HepG2 (cell line): Measurements from ENCODE around the gene GTF2H1. TPM values are rescaled to one million over a fixed set of nuclear protein-coding genes. Genes with fewer than 3 reads are reported as not detected.
"Not testable (repeated sequence)": the region's sequence is repeated elsewhere in the genome, so short reads cannot be mapped to it uniquely, and the experiment has no call there.

Experiments used
- ATAC-seq: fragments of 200-7000 bp; cut with Tn5 transposase; 3 replicates; pipeline ENCODE4 v1.9.1; 2020; ENCODE audit warnings: mild to moderate bottlenecking, moderate library complexity
- BruUV-seq: library from RNA; stranded (reverse); fragments of 400-500 nt; replicated peaks from 2 replicates; lab custom pipeline; 2021; lab: Mats Ljungman, UMichigan
- CTCF ChIA-PET: fragments of 300-600 bp; formaldehyde crosslinking; extraction: SDS; loops from one replicate; lab custom pipeline; 2021; ENCODE audit warnings: low total read pairs, inconsistent platforms, low intra/inter-chr PET ratio; lab: Yijun Ruan, JAX
- POLR2A ChIA-PET: fragments of 350-600 bp; sonication (Branson Sonifier 250); formaldehyde crosslinking; loops from one replicate; lab custom pipeline; 2020; ENCODE audit warnings: antibody characterized with exemption, inconsistent platforms; lab: Yijun Ruan, JAX
- DNase-seq: peaks from one replicate; pipeline ENCODE4 v3.0.0-alpha.2; 2015; ENCODE audit warnings: low spot score
- FAIRE-seq: peaks from 3 replicates; lab custom pipeline; 2011; peaks lifted over from hg19 to GRCh38; lab: Jason Lieb, UNC
- H2AFZ ChIP-seq: one replicate; pipeline ENCODE4 v1.6.1; 2011; ENCODE audit warnings: low read length, inconsistent platforms
- H3K27ac ChIP-seq: fragments of 300-600 bp; 3 replicates; pipeline ENCODE4 v1.8.0; 2011; ENCODE audit warnings: mixed run types, mild to moderate bottlenecking, mixed read lengths, low read length, inconsistent platforms; ENCODE audit not compliant: insufficient read depth; ENCODE audit errors: extremely low read length
- H3K27me3 ChIP-seq, 2 experiments: fragments of 200-600 bp in 1 of 2; 2 replicates in 1 of 2; 3 replicates in 1 of 2; pipeline versions ENCODE4 v1.6.0 to v1.8.0; 2011; ENCODE audit warnings: low read length in 2 of 2, mild to moderate bottlenecking in 2 of 2, moderate library complexity in 2 of 2, inconsistent platforms in 1 of 2; ENCODE audit not compliant: insufficient read depth in 2 of 2, control insufficient read depth in 1 of 2
- H3K36me3 ChIP-seq, 2 experiments: fragments of 200-600 bp in 1 of 2; replicated peaks in 1 of 2; 2 replicates in 1 of 2; 3 replicates in 1 of 2; pipeline versions ENCODE4 v1.5.1 to v1.8.0; 2011; ENCODE audit warnings: low read length in 2 of 2, inconsistent platforms in 1 of 2; ENCODE audit not compliant: insufficient read depth in 2 of 2, control insufficient read depth in 1 of 2
- H3K4me1 ChIP-seq: 2 replicates; pipeline ENCODE4 v1.5.1; 2012; ENCODE audit warnings: low read length, inconsistent platforms; ENCODE audit not compliant: insufficient read depth
- H3K4me2 ChIP-seq: 2 replicates; pipeline ENCODE4 v1.6.0; 2011; ENCODE audit warnings: low read depth, low read length, inconsistent platforms
- H3K4me3 ChIP-seq, 3 experiments: fragments of 200-600 bp in 1 of 3; sonication (generic), shearing (Covaris generic) in 1 of 3; replicated peaks in 1 of 3; 2 replicates each; pipeline ENCODE4 v1.5.1; 2011 to 2016; ENCODE audit warnings: low read length in 3 of 3, inconsistent platforms in 2 of 3, low read depth in 2 of 3, mild to moderate bottlenecking in 2 of 3, control low read depth in 1 of 3, mixed read lengths in 1 of 3; ENCODE audit not compliant: insufficient read depth in 1 of 3
- H3K79me2 ChIP-seq: one replicate; pipeline ENCODE4 v1.6.1; 2011; ENCODE audit warnings: low read length, inconsistent platforms; ENCODE audit not compliant: insufficient read depth
- H3K9ac ChIP-seq: 2 replicates; pipeline ENCODE4 v1.6.0; 2011; ENCODE audit warnings: mild to moderate bottlenecking, low read depth, low read length, inconsistent platforms; ENCODE audit not compliant: insufficient read depth
- H3K9me3 ChIP-seq: 2 replicates; pipeline ENCODE4 v1.5.1; 2012; ENCODE audit warnings: mild to moderate bottlenecking, low read length
- H4K20me1 ChIP-seq: 2 replicates; pipeline ENCODE4 v1.6.0; 2011; ENCODE audit warnings: inconsistent platforms, mild to moderate bottlenecking, low read length, moderate library complexity; ENCODE audit not compliant: insufficient read depth
- IKZF4 ChIP-seq: sonication (generic); formaldehyde crosslinking; IDR thresholded peaks from 2 replicates; pipeline ENCODE4 v1.5.1; 2020; ENCODE audit warnings: borderline replicate concordance, mild to moderate bottlenecking, low read depth, missing genetic modification reagents; ENCODE audit errors: not compliant biosample characterization
- KDM3A ChIP-seq: IDR thresholded peaks from 2 replicates; pipeline ENCODE4 v1.6.1; 2018; ENCODE audit warnings: low read depth, missing compliant biosample characterization
- POLR2A ChIP-seq, 2 experiments: IDR thresholded peaks; 2 replicates each; pipeline ENCODE4 v1.6.1; 2011; ENCODE audit warnings: low read depth in 2 of 2, low read length in 2 of 2, mild to moderate bottlenecking in 1 of 2, moderate library complexity in 1 of 2; ENCODE audit not compliant: insufficient read depth in 1 of 2
- POLR2G ChIP-seq: fragments of 200-400 bp; formaldehyde crosslinking; IDR thresholded peaks from 2 replicates; pipeline ENCODE4 v1.6.1; 2018; ENCODE audit warnings: mild to moderate bottlenecking, low read depth, low read length, moderate library complexity
- RBFOX2 ChIP-seq: fragments of 200-400 bp; formaldehyde crosslinking; IDR thresholded peaks from 2 replicates; pipeline ENCODE4 v1.6.1; 2017; ENCODE audit warnings: low read depth, mild to moderate bottlenecking, low read length
- SMAD3 ChIP-seq: sonication (generic); formaldehyde crosslinking; IDR thresholded peaks from 2 replicates; pipeline ENCODE4 v1.4.0; 2020; ENCODE audit warnings: missing genetic modification reagents
- ZNF550 ChIP-seq: sonication (generic); formaldehyde crosslinking; IDR thresholded peaks from 2 replicates; pipeline ENCODE4 v1.4.0; 2020; ENCODE audit warnings: mild to moderate bottlenecking, missing genetic modification reagents, borderline replicate concordance
- ZNF652 ChIP-seq: IDR thresholded peaks from 2 replicates; pipeline ENCODE4 v1.6.1; 2016; ENCODE audit warnings: low read depth, borderline replicate concordance
- WGBS: methylation state at CpG from one replicate; pipeline ENCODE4 v1.1.6; 2017; ENCODE audit warnings: low lambda C conversion rate; 5-methylcytosine and 5-hydroxymethylcytosine counted together
- in situ Hi-C: cut with HindIII; loops from 2 replicates; pipeline ENCODE4 v1.10.0; 2017; ENCODE audit warnings: low pct_unique_long_range_greater_than_20kb; ENCODE audit not compliant: extremely low pct_ligation_motif_present
- intact Hi-C: fragments of 100-400 bp; cut with micrococcal nuclease; formaldehyde crosslinking; loops from one replicate; pipeline ENCODE4 v1.10.0; 2022; ENCODE audit not compliant: unreplicated experiment
- polyA plus RNA-seq, 8 experiments: library from polyadenylated mRNA; depleted of rRNA in 3 of 8; stranded (reverse) in 7 of 8; unstranded in 1 of 8; fragments of >200 nt; fragmentation: Illumina TruSeq in 4 of 8; extraction: Trizol in 4 of 8; gene quantifications; 2 replicates each; pipeline versions ENCODE4 v1.2.1 to v1.2.3, GENCODE V29; 2011 to 2016; ENCODE audit warnings: low read depth in 4 of 8, missing spikeins in 1 of 8, mixed read lengths in 1 of 8; ENCODE audit not compliant: insufficient read depth in 1 of 8
- total RNA-seq, 5 experiments: library from RNA; depleted of rRNA; stranded (reverse); fragments of >200 nt; fragmentation: Illumina TruSeq; extraction: Trizol; gene quantifications; 2 replicates each; pipeline ENCODE4 v1.2.3, GENCODE V29; 2016; ENCODE audit warnings: low read depth in 1 of 5

Gene GTF2H1
- total and polyA plus RNA-seq, 2 of the 13 experiments (the other 11 are each of a cell fraction or from before 2014, with no cell fraction given): 15.7 to 51.4 TPM

- FAIRE-seq (no peak), ATAC-seq (no peak), DNase-seq (no peak)
- Histone ChIP-seq H4K20me1 (peaks cover 74% of the 10 kb centered on the region), H3K27me3 (no peaks in the 10 kb centered on the region; a peak in 1 of 5 replicates), H2AFZ (no peak overlapping the region), H3K79me2 (peaks cover 63% of the 10 kb centered on the region), H3K4me2 (peak overlapping the region; percentile 96), H3K9me3 (no peaks in the 10 kb centered on the region), H3K4me1 (peaks cover 74% of the 10 kb centered on the region), H3K27ac (no peak overlapping the region), H3K9ac (no peak overlapping the region), H3K4me3 (peak overlapping the region in 2 of 3 experiments; percentile 83 to 97; a peak in 3 of 6 replicates), H3K36me3 (peaks cover 11 to 54% of the 10 kb centered on the region in 2 experiments)
- 96% methylated on average over 3 of the region's 3 CpGs for WGBS
- TF ChIP-seq KDM3A (no peak), RBFOX2 (peak; percentile 74), ZNF652 (CRISPR knock-in tag) (no peak), IKZF4 (no peak), SMAD3 (no peak), ZNF550 (CRISPR knock-in tag) (no peak), POLR2A (IDR thresholded peaks at IDR 0.05; ENCODE audit: insufficient read depth in 1 of 2, low read depth in 2 of 2, low read length in 2 of 2) (peak in 1 of 2 experiments; percentile 30; a peak in 2 of 4 replicates)
- no TSS peak for BruUV-seq
- ChIA-PET POLR2A (interaction anchor here (1.0 to 5.9 kb wide), 2 partner anchors 13 to 15 kb away, joined by 4 to 298 read pairs; no protein-coding TSS in a partner anchor), CTCF (no interaction called here)
- in situ Hi-C loops (no loop called here), intact Hi-C loops (loop anchor here (10.0 kb wide), 1 partner anchor 127 kb away; the partner anchor contains the start of gene TSG101)
Measured at GRCh38 chr11:18397921-18398320, 75.6 kb downstream of the GTF2H1 start.

DNA sequence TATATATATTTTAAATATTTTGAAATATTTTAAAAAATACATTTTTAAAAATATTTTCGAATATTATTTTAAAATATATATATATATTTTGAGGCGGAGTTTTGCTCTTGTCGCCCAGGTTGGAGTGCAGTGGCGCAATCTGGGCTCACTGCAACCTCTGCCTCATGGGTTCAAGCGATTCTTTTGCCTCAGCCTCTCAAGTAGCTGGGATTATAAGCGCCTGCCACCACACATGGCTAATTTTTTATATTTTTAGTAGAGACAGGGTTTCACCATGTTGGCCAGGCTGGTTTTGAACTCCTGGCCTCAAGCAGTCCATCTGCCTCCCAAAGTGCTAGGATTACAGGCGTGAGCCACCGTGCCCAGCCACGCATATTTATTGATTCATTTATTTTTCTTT, 78.7 kb downstream of the GTF2H1 start:
- H3K9me3 ChIP-seq, CTCF ChIA-PET, H3K27ac ChIP-seq, H3K4me2 ChIP-seq, intact Hi-C loops, POLR2A ChIA-PET, H3K9ac ChIP-seq, H3K27me3 ChIP-seq, ATAC-seq, DNase-seq, FAIRE-seq, H3K4me3 ChIP-seq, in situ Hi-C loops, H2AFZ ChIP-seq, BruUV-seq: not testable (repeated sequence)
- 89% methylated on average over 9 of the region's 9 CpGs for WGBS
- H4K20me1 ChIP-seq: peaks cover 93% of the 10 kb centered on the region
- H3K4me1 ChIP-seq: peaks cover 90% of the 10 kb centered on the region
- H3K36me3 ChIP-seq: peaks cover 23 to 72% of the 10 kb centered on the region in 2 experiments
- peak; percentile 62; the same call in 1 of the 2 replicates for TF ChIP-seq POLR2G
- H3K79me2 ChIP-seq: peaks cover 42% of the 10 kb centered on the region
